Neural progenitor cell (in vitro differentiated cells): Measurements from ENCODE around the gene MFAP2. TPM values are rescaled to one million over a fixed set of nuclear protein-coding genes. Genes with fewer than 3 reads are reported as not detected.
A peak's percentile ranks its signal among the peaks of the same experiment; 100 is the strongest.

Experiments used
- DNase-seq: peaks from one replicate; pipeline ENCODE4 v3.0.0-alpha.2; 2016; ENCODE audit warnings: low spot score
- H2AFZ ChIP-seq: fragments of 200-600 bp; sonication (generic); replicated peaks from 2 replicates; pipeline ENCODE4 v1.6.1; 2016; ENCODE audit warnings: antibody characterized with exemption
- H3F3A ChIP-seq: fragments of 200-600 bp; sonication (generic); 2 replicates; pipeline ENCODE4 v1.6.1; 2016; ENCODE audit warnings: antibody characterized with exemption, low read depth
- H3K27ac ChIP-seq: fragments of 200-600 bp; sonication (generic); 2 replicates; pipeline ENCODE4 v1.5.1; 2016; ENCODE audit warnings: mild to moderate bottlenecking
- H3K27me3 ChIP-seq: fragments of 200-600 bp; sonication (generic); 2 replicates; pipeline ENCODE4 v1.6.1; 2016; ENCODE audit warnings: mild to moderate bottlenecking, moderate library complexity
- H3K36me3 ChIP-seq: fragments of 200-600 bp; sonication (generic); 2 replicates; pipeline ENCODE4 v1.5.1; 2016
- H3K4me1 ChIP-seq: fragments of 200-600 bp; sonication (generic); 2 replicates; pipeline ENCODE4 v1.6.1; 2016; ENCODE audit warnings: mixed run types
- H3K4me2 ChIP-seq: fragments of 200-600 bp; sonication (generic); 2 replicates; pipeline ENCODE4 v1.6.1; 2016
- H3K4me3 ChIP-seq: fragments of 200-600 bp; sonication (generic); 2 replicates; pipeline ENCODE4 v1.5.1; 2016
- H3K79me2 ChIP-seq: fragments of 200-600 bp; sonication (generic); 2 replicates; pipeline ENCODE4 v1.6.1; 2016; ENCODE audit warnings: low read depth
- H3K9ac ChIP-seq: fragments of 200-600 bp; sonication (generic); 2 replicates; pipeline ENCODE4 v1.6.1; 2016
- H3K9me3 ChIP-seq: fragments of 200-600 bp; sonication (generic); 2 replicates; pipeline ENCODE4 v1.5.1; 2016; ENCODE audit warnings: low read depth
- H4K20me1 ChIP-seq: fragments of 200-600 bp; sonication (generic); 2 replicates; pipeline ENCODE4 v1.6.1; 2016; ENCODE audit warnings: low read depth
- H3K27ac Mint-ChIP-seq: 3 replicates; pipeline ENCODE4 v1.8.0; 2021; ENCODE audit warnings: mixed read lengths
- H3K27me3 Mint-ChIP-seq: 2 replicates; pipeline ENCODE4 v1.8.0; 2022; ENCODE audit warnings: low read depth, mild to moderate bottlenecking, inconsistent platforms, moderate library complexity, mixed read lengths; ENCODE audit not compliant: insufficient read depth
- H3K36me3 Mint-ChIP-seq: 3 replicates; pipeline ENCODE4 v1.8.0; 2021; ENCODE audit warnings: mixed read lengths
- H3K4me1 Mint-ChIP-seq: 3 replicates; pipeline ENCODE4 v1.8.0; 2021; ENCODE audit warnings: mixed read lengths
- H3K4me3 Mint-ChIP-seq: 3 replicates; pipeline ENCODE4 v1.8.0; 2021; ENCODE audit warnings: mild to moderate bottlenecking, moderate library complexity, mixed read lengths
- H3K9me3 Mint-ChIP-seq: 3 replicates; pipeline ENCODE4 v1.8.0; 2020; ENCODE audit warnings: mixed read lengths
- EZH2 ChIP-seq: fragments of 200-600 bp; sonication (generic); IDR thresholded peaks from 2 replicates; pipeline ENCODE4 v1.6.1; 2017; ENCODE audit warnings: antibody characterized with exemption, mild to moderate bottlenecking, moderate library complexity
- EZH2phosphoT487 ChIP-seq: fragments of 200-600 bp; sonication (generic); IDR thresholded peaks from 2 replicates; pipeline ENCODE4 v1.6.1; 2017; ENCODE audit warnings: antibody characterized with exemption
- total RNA-seq: library from RNA; depleted of rRNA; stranded (reverse); fragments of >200 nt; gene quantifications from 2 replicates; pipeline ENCODE4 v1.2.3, GENCODE V29; 2015; ENCODE audit warnings: low replicate concordance
- TF ChIP-seq, protein P1 (sequence below): fragments of 200-600 bp; sonication (generic); IDR thresholded peaks from 2 replicates; pipeline ENCODE4 v1.5.1; 2017; ENCODE audit warnings: antibody characterized with exemption, mild to moderate bottlenecking

MFAP2 gene
- total RNA-seq, 1 donor from 2014 or later, result 68.8 TPM

DNA sequence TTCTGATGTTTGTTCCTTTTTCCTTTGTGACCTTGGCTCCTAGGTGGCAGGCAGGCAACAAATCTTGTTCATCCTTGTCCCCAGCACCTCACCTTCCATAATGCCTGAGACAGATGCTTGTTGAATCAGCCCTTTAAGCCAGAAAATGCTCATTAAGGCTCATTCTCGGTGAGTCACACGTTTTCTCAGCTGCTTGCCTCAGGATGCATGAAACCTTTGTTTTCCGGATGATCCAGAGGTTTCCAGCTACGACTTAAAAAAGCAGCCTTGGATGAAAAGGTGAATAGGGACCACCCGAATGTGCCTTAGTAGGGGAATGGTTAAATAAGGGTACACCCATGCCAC is 35.9 kb upstream of the MFAP2 start:
- Histone ChIP-seq H3K4me1 (peaks cover 39% of the 10 kb centered on the region), H3K4me2 (no peak overlapping the region), H3K4me3 (no peak overlapping the region), H3K9ac (no peak overlapping the region), H3K27me3 (no peaks in the 10 kb centered on the region), H3F3A (peaks cover 51% of the 10 kb centered on the region), H2AFZ (no peak overlapping the region), H3K36me3 (peaks cover 9% of the 10 kb centered on the region), H3K27ac (no peak overlapping the region), H3K79me2 (no peaks in the 10 kb centered on the region), H4K20me1 (no peaks in the 10 kb centered on the region), H3K9me3 (no peaks in the 10 kb centered on the region)
- Mint-ChIP-seq H3K4me3 (no peak overlapping the region), H3K27ac (peak overlapping the region; percentile 62), H3K4me1 (peaks cover 41% of the 10 kb centered on the region), H3K27me3 (peaks cover 3% of the 10 kb centered on the region), H3K9me3 (no peaks in the 10 kb centered on the region), H3K36me3 (peaks cover 18% of the 10 kb centered on the region)
- TF ChIP-seq EZH2phosphoT487, result no peak
- no peak for TF ChIP-seq EZH2
- TF ChIP-seq, protein P1, sequence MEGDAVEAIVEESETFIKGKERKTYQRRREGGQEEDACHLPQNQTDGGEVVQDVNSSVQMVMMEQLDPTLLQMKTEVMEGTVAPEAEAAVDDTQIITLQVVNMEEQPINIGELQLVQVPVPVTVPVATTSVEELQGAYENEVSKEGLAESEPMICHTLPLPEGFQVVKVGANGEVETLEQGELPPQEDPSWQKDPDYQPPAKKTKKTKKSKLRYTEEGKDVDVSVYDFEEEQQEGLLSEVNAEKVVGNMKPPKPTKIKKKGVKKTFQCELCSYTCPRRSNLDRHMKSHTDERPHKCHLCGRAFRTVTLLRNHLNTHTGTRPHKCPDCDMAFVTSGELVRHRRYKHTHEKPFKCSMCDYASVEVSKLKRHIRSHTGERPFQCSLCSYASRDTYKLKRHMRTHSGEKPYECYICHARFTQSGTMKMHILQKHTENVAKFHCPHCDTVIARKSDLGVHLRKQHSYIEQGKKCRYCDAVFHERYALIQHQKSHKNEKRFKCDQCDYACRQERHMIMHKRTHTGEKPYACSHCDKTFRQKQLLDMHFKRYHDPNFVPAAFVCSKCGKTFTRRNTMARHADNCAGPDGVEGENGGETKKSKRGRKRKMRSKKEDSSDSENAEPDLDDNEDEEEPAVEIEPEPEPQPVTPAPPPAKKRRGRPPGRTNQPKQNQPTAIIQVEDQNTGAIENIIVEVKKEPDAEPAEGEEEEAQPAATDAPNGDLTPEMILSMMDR, result no peak
- no peak for DNase-seq

DNA sequence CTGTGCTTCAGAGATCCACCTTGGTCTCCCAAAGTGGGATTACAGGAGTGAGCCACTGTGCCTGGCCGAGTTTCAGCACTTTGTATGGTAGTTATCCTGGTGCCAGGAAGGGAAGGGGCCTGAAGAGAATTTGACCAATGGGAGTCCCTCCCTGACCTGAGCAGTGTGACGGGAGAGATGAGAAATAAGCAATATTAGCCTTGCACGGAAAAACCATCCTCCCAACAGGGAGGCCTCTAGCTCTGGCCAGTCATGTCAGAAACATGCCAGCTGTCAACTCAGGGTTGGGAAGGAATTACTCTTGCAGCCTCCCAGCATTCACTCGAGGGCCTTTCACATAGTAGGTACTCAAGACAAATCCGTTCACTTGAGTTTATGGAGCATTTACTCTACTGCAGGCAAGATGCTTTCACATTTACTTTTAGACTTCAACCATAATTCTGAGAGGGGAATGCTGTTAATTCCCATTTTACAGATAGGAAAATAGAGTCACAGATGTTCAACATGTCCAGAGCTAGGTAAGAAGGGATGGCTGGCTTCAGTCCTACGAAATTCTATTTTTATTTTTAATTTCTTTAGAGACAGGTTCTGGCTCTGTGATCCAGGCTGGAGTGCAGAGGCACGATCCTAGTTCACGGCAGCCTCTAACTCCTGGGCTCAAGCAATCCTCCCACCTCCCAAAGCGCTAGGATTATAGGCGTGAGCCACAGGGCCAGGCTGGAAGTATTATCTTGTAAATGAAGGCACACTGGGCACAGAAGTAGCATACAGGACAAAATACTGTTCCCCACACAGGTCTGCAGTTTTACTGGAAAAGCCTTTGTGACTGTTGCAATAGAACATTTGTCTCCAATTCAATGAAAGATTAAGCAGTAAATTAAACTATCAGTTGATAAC is 34.5 kb upstream of the MFAP2 start:
- Histone ChIP-seq H3K79me2 (peaks cover 11% of the 10 kb centered on the region), H2AFZ (no peak overlapping the region), H3K4me3 (no peak overlapping the region), H3K9me3 (no peaks in the 10 kb centered on the region), H3K36me3 (peaks cover 9% of the 10 kb centered on the region), H3K4me2 (no peak overlapping the region), H3K27ac (no peak overlapping the region), H4K20me1 (peaks cover 12% of the 10 kb centered on the region), H3K9ac (no peak overlapping the region), H3K4me1 (peaks cover 39% of the 10 kb centered on the region), H3K27me3 (no peaks in the 10 kb centered on the region), H3F3A (peaks cover 51% of the 10 kb centered on the region)
- DNase-seq, result peak; percentile 47
- Mint-ChIP-seq H3K9me3 (no peaks in the 10 kb centered on the region), H3K4me1 (peaks cover 50% of the 10 kb centered on the region), H3K27me3 (peaks cover 3% of the 10 kb centered on the region), H3K27ac (peak overlapping the region; percentile 57), H3K36me3 (peaks cover 8% of the 10 kb centered on the region), H3K4me3 (no peak overlapping the region)
- no peak for TF ChIP-seq EZH2
- no peak for TF ChIP-seq EZH2phosphoT487
- TF ChIP-seq, protein P1, result no peak

DNA sequence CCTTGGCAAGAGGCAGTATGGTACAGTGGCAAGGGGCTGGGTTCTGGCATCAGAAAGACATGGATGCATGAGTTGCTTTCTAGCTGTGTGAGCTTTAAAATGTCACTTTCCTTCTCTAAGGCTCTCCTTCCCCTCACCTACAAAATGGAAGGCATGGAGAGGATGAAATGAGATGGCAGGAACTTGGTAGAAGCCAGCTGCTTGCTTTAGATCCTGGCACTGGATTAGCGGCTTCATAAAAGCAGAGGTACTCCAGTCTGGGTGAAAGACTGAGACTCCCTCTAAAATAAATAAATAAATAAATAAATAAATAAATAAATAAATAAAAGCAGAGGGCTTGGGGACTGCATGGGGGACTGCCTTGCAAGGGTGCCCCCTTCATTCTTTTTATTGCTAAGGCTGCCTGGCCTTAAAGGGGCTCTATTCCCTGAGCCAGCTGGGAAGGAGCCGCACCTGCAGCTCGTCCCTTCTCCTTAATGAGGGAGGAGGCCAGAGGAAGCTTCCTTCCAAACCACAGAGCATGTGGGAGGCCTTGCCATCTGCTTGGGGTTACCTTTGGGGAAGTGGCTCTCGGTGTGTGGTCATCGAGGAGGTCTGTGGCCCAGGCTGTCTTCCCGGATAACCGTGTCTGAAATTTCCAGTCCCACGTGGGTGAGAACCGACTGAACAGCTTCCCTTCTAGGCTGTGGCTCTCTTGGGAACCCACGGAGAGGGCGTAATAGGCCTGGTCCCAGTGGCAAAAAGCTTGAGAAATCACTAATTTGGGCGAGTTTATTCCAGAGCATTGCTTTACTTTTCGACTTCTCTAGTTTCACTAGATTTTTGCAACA is 33.3 kb upstream of the MFAP2 start:
- Mint-ChIP-seq H3K4me1 (peaks cover 52% of the 10 kb centered on the region), H3K27me3 (peaks cover 3% of the 10 kb centered on the region), H3K27ac (no peak overlapping the region), H3K36me3 (peaks cover under 1% of the 10 kb centered on the region), H3K9me3 (no peaks in the 10 kb centered on the region), H3K4me3 (peak overlapping the region; percentile 2)
- H3F3A ChIP-seq, result peaks cover 46% of the 10 kb centered on the region
- H3K79me2 ChIP-seq, result peaks cover 11% of the 10 kb centered on the region
- H2AFZ ChIP-seq, result peak overlapping the region; percentile 22
- no peak overlapping the region for H3K9ac ChIP-seq
- peak; percentile 23 for DNase-seq
- H3K27ac ChIP-seq, result no peak overlapping the region
- no peak for TF ChIP-seq EZH2
- TF ChIP-seq, protein P1, result no peak
- TF ChIP-seq EZH2phosphoT487, result no peak
- H3K4me1 ChIP-seq, result peaks cover 39% of the 10 kb centered on the region
- no peaks in the 10 kb centered on the region for H3K36me3 ChIP-seq
- no peak overlapping the region for H3K4me3 ChIP-seq
- H3K4me2 ChIP-seq, result peak overlapping the region; percentile 61
- H4K20me1 ChIP-seq, result peaks cover 21% of the 10 kb centered on the region
- no peaks in the 10 kb centered on the region for H3K27me3 ChIP-seq
- no peaks in the 10 kb centered on the region for H3K9me3 ChIP-seq
